ENCODE measurements around the gene FRY. TPM values are rescaled to one million over a fixed set of nuclear protein-coding genes. Genes with fewer than 3 reads are reported as not detected.

Gene FRY
- total and polyA plus RNA-seq, 9 of the 15 experiments (the other 6 are each of a cell fraction or from before 2014, with no cell fraction given): 0.03 to 0.31 (median 0.11) TPM; not detected in 3

- ChIA-PET CTCF (ENCODE audit: low intra/inter-chr PET ratio) (no interaction called here), POLR2A (no interaction called here)
- Histone ChIP-seq H3K79me2 (ENCODE audit: control insufficient read depth, insufficient read depth, low read length) (peaks cover 20% of the 10 kb centered on the region), H3K9me1 (ENCODE audit: control insufficient read depth, insufficient read depth, low read length) (no peaks in the 10 kb centered on the region), H3K9me3 (replicated peaks; ENCODE audit: control insufficient read depth, insufficient read depth, low read depth, low read length) (no peaks in the 10 kb centered on the region), H3K4me2 (ENCODE audit: insufficient read depth, low read length) (no peak overlapping the region), H3K27ac (ENCODE audit: extremely low read depth, low read depth, low read length) (no peak overlapping the region), H2AFZ (ENCODE audit: low read depth, low read length) (no peak overlapping the region), H3K27me3 (ENCODE audit: control insufficient read depth in 2 of 2, insufficient read depth in 2 of 2, low read length in 2 of 2) (no peaks in the 10 kb centered on the region), H4K20me1 (replicated peaks; ENCODE audit: control insufficient read depth, insufficient read depth, low read length) (no peaks in the 10 kb centered on the region), H3K4me1 (replicated peaks in 1 of 2; ENCODE audit: control insufficient read depth in 2 of 2, insufficient read depth in 2 of 2, low read length in 2 of 2) (peaks cover 0 to under 1% of the 10 kb centered on the region in 2 experiments; a peak in 1 of 5 replicates), H3K36me3 (ENCODE audit: control insufficient read depth, insufficient read depth, low read length) (peaks cover 39% of the 10 kb centered on the region; the same call in 2 of the 3 replicates), H3K4me3 (no peak overlapping the region), H3K9ac (ENCODE audit: insufficient read depth in 1 of 2, low read depth in 2 of 2, low read length in 2 of 2) (no peak overlapping the region)
- FAIRE-seq: no peak
- ATAC-seq: no peak
- no peak for DNase-seq (ENCODE audit: extremely low read depth in 1 of 4, low spot score in 3 of 4)
- 71% methylated on average over 4 of the region's 4 CpGs for WGBS (ENCODE audit: insufficient coverage, low coverage, missing lambda C conversion rate)
- in situ Hi-C loops (cut with MboI): loop anchor here (25.0 kb wide), 1 partner anchor 408 kb away; no protein-coding TSS in a partner anchor
- no TSS peak for BruUV-seq (replicated peaks)
- intact Hi-C loops (cut with micrococcal nuclease): no loop called here
- TF ChIP-seq HBP1 (CRISPR knock-in tag; IDR thresholded peaks at IDR 0.05) (no peak), AFF4 (CRISPR knock-in tag; IDR thresholded peaks at IDR 0.05) (no peak), HDAC8 (tag; IDR thresholded peaks at IDR 0.05) (no peak), SIN3A (IDR thresholded peaks at IDR 0.05; ENCODE audit: borderline replicate concordance in 2 of 2, control insufficient read depth in 1 of 2, low read depth in 2 of 2, low read length in 2 of 2) (no peak), EZH2 (IDR thresholded peaks at IDR 0.05; ENCODE audit: borderline replicate concordance, low read depth, low read length) (no peak), ILF3 (IDR thresholded peaks at IDR 0.05; ENCODE audit: borderline replicate concordance) (no peak), ZNF140 (CRISPR knock-in tag; IDR thresholded peaks at IDR 0.05) (no peak), SRF (CRISPR knock-in tag; IDR thresholded peaks at IDR 0.05) (no peak), PHB2 (IDR thresholded peaks at IDR 0.05; ENCODE audit: low read depth) (no peak), CREB1 (IDR thresholded peaks at IDR 0.05) (no peak), CREB1 (CRISPR knock-in tag; IDR thresholded peaks at IDR 0.05) (no peak), ZNF398 (CRISPR knock-in tag; IDR thresholded peaks at IDR 0.05) (no peak), HEY1 (CRISPR knock-in tag; IDR thresholded peaks at IDR 0.05; ENCODE audit: borderline replicate concordance) (no peak), ZFP1 (CRISPR knock-in tag; IDR thresholded peaks at IDR 0.05) (no peak), ELK3 (CRISPR knock-in tag; IDR thresholded peaks at IDR 0.05) (no peak)
These were observed 289.0 kb downstream of the FRY start for GRCh38 chr13:32320528-32320927.

Measured in K562 (cell line).